Hindlimb muscle (tissue), 1 donor: ENCODE measurements around the gene MRNIP. TPM values are rescaled to one million over a fixed set of nuclear protein-coding genes. Genes with fewer than 3 reads are reported as not detected.

Experiments
- DNase-seq: peaks from one replicate; pipeline ENCODE4 v3.0.0-alpha.2; 2013
- polyA plus RNA-seq: library from polyadenylated mRNA; unstranded; fragments of 120-200 nt; gene quantifications from one replicate; pipeline ENCODE4 v1.2.1, GENCODE V29; 2013; ENCODE audit not compliant: insufficient read length

MRNIP gene
- polyA plus RNA-seq, 1 donor, result 15.4 TPM

- no peak for DNase-seq
These were observed 38.5 kb downstream of the MRNIP start for GRCh38 chr5:179820127-179820482.

- DNase-seq, result peak; percentile 63
These were observed 39.1 kb downstream of the MRNIP start for GRCh38 chr5:179819296-179820126.

GRCh38 chr5:179818746-179819295 is 39.8 kb downstream of the MRNIP start:
- peak; percentile 93 for DNase-seq

- DNase-seq, result no peak
These were observed 40.5 kb downstream of the MRNIP start for GRCh38 chr5:179817890-179818745.

- no peak for DNase-seq
These were observed 41.2 kb downstream of the MRNIP start for GRCh38 chr5:179817470-179817840.

- no peak for DNase-seq
These were observed 41.7 kb downstream of the MRNIP start for GRCh38 chr5:179816796-179817469.

- no peak for DNase-seq
These were observed 42.2 kb downstream of the MRNIP start for GRCh38 chr5:179816401-179816795.

GRCh38 chr5:179815491-179816249 is 42.9 kb downstream of the MRNIP start:
- no peak for DNase-seq

- DNase-seq, result no peak
These were observed 44.5 kb downstream of the MRNIP start for GRCh38 chr5:179814090-179814489.

- no peak for DNase-seq
These were observed 45.5 kb downstream of the MRNIP start for GRCh38 chr5:179812997-179813607.

- no peak for DNase-seq
These were observed 46.3 kb downstream of the MRNIP start for GRCh38 chr5:179812135-179812825.

GRCh38 chr5:179806250-179807048 is 52.2 kb downstream of the MRNIP start, which contains the start of gene MGAT4B:
TSS of gene MGAT4B (minus strand) at chr5:179806866. CDS start at chr5:179806583, 283 bp downstream.
- peak; percentile 89 for DNase-seq

GRCh38 chr5:179805529-179806249 is 52.9 kb downstream of the MRNIP start:
- DNase-seq, result no peak

GRCh38 chr5:179805070-179805528 is 53.5 kb downstream of the MRNIP start:
- no peak for DNase-seq

GRCh38 chr5:179804555-179804947 is 54.1 kb downstream of the MRNIP start:
- no peak for DNase-seq

GRCh38 chr5:179803651-179804554 is 54.7 kb downstream of the MRNIP start:
- DNase-seq, result no peak

- DNase-seq, result no peak
These were observed 55.6 kb downstream of the MRNIP start for GRCh38 chr5:179802950-179803562.
